Activated CD8-positive, alpha-beta memory T cell treated with anti-CD3 and anti-CD28 coated beads, Interleukin-2, amount 10 ng/mL, durations not matched to agents 7 days and 5 days (primary cell): ENCODE measurements around the gene OR2T11. TPM values are rescaled to one million over a fixed set of nuclear protein-coding genes. Genes with fewer than 3 reads are reported as not detected.

ENCODE experiments used
- ATAC-seq: fragments of 150-1000 bp; cut with Tn5 transposase; one replicate; pipeline ENCODE4 v1.10.0; 2021; ENCODE audit warnings: moderate library complexity
- CTCF ChIA-PET: fragments of 350-600 bp; sonication (Branson Sonifier 250); formaldehyde crosslinking; loops from one replicate; lab custom pipeline; 2021; ENCODE audit warnings: antibody characterized with exemption; lab: Charles Lee
- DNase-seq: peaks from one replicate; pipeline ENCODE4 v3.0.0-alpha.2; 2020
- H3K27ac Mint-ChIP-seq: one replicate; pipeline ENCODE4 v1.8.0; 2021; ENCODE audit warnings: mild to moderate bottlenecking, mixed read lengths
- H3K27me3 Mint-ChIP-seq: one replicate; pipeline ENCODE4 v1.8.0; 2021; ENCODE audit warnings: mixed read lengths
- H3K36me3 Mint-ChIP-seq: one replicate; pipeline ENCODE4 v1.8.0; 2021; ENCODE audit warnings: mild to moderate bottlenecking, mixed read lengths
- H3K4me1 Mint-ChIP-seq: one replicate; pipeline ENCODE4 v1.8.0; 2021; ENCODE audit warnings: mixed read lengths
- H3K4me3 Mint-ChIP-seq: one replicate; pipeline ENCODE4 v1.8.0; 2021; ENCODE audit warnings: mild to moderate bottlenecking, moderate library complexity, mixed read lengths
- H3K9me3 Mint-ChIP-seq: one replicate; pipeline ENCODE4 v1.8.0; 2022; ENCODE audit warnings: low read depth, mixed read lengths
- total RNA-seq, 2 experiments: library from RNA; stranded (reverse); gene quantifications; one replicate each; pipeline ENCODE4 v1.2.3, GENCODE V29; 2021

The OR2T11 gene
- total RNA-seq, 2 experiments from 2014 or later: not detected

DNA sequence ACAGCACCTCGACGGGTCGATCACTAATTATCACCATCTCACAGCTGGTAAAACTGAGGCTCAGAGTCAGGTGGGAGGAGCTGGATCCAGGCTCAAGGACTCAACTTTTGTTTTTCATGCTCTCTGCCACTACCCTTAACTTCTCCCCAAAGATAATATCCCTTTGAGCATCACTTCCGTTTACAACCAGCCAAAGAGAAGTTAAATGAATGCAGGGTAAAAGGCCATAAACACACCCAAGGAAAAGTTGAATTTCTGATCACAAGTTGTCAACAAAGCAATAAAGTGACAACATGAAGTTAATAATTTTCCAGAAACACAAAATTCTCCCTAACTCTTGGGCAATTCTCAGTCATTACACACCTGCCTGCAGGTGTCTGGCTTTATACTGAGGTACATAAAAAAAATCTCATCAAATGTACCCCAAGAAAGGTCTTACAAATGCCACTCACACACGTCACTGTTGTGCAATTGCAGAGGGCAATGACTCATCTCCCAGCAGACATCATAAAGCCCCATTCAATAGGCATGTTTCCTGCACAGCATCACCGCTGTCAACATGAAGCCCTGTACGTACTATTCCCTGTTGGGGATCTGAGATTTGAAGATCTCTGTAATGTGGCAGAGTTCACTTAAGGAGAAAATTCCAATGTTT, 3.4 kb downstream of the OR2T11 start:
- Mint-ChIP-seq H3K9me3 (no peaks in the 10 kb centered on the region), H3K4me3 (no peak overlapping the region), H3K27me3 (no peaks in the 10 kb centered on the region), H3K27ac (no peak overlapping the region), H3K36me3 (no peaks in the 10 kb centered on the region), H3K4me1 (no peaks in the 10 kb centered on the region)
- CTCF ChIA-PET: no interaction called here
- ATAC-seq: no peak
- DNase-seq: no peak

DNA sequence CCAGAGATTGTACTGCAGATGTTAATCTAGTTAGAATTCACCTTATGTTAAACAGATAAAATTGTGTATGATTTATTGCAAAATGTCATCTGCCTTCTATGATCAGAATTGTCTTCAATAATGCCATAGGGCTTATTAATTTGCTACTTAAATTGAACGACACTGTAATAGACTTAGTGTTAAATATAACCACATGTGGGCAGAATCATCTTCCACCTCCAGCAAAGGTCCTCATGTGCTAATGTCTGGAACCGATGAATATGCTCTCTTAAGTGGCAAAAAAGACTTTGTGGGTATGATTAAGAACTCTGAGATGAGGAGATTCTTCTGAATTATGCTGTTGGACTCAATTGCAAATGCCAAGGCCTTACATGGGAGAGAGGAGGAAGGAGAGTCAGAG, 4.3 kb downstream of the OR2T11 start:
- Mint-ChIP-seq H3K9me3 (no peaks in the 10 kb centered on the region), H3K4me3 (no peak overlapping the region), H3K27me3 (no peaks in the 10 kb centered on the region), H3K36me3 (no peaks in the 10 kb centered on the region), H3K4me1 (no peaks in the 10 kb centered on the region), H3K27ac (no peak overlapping the region)
- CTCF ChIA-PET: no interaction called here
- DNase-seq: no peak
- no peak for ATAC-seq

DNA sequence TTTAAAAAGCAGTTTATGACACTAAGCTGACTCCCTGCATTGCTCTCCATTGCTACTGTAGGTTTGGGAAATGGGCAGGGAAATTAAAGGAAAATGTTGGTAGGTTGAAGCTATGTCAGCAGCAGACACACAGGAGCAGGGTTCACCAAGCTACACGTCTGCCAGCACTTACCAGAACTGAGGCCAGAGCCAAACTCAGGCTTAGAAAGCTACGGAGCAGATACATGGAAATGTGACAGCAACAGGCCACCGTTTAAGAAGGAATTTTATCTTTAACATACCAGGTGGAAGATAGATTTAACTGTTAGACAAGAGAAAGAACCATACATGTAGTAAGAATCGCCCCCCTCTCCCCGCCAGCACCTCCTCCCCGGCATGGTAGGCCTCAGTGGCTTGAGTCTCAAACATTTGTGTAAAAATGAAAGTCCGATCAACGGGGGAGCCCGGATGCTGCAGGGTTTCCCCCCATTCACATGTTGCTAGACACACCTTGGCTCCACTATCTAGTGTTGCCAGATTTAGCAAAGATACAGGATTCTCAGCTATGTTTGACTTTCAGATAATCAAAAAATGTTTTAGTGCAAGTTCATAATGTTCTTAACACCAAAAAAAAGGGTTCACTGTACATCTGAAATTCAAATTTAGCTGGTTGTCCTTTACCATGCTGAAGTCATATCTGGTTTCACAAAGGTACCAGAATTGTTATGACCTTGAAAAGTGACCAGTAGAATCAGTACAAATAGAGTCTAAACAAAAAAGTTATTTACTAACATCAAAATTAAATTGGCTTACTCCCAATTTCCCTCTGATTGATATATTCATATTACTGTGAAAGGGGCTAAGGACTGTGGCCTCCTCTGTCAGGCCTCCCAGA, 6.7 kb downstream of the OR2T11 start:
- H3K27me3 Mint-ChIP-seq: no peaks in the 10 kb centered on the region
- H3K27ac Mint-ChIP-seq: no peak overlapping the region
- DNase-seq (no peak), ATAC-seq (no peak)
- H3K4me1 Mint-ChIP-seq: no peaks in the 10 kb centered on the region
- H3K4me3 Mint-ChIP-seq: no peak overlapping the region
- no peaks in the 10 kb centered on the region for H3K36me3 Mint-ChIP-seq
- no peaks in the 10 kb centered on the region for H3K9me3 Mint-ChIP-seq
- CTCF ChIA-PET: no interaction called here

DNA sequence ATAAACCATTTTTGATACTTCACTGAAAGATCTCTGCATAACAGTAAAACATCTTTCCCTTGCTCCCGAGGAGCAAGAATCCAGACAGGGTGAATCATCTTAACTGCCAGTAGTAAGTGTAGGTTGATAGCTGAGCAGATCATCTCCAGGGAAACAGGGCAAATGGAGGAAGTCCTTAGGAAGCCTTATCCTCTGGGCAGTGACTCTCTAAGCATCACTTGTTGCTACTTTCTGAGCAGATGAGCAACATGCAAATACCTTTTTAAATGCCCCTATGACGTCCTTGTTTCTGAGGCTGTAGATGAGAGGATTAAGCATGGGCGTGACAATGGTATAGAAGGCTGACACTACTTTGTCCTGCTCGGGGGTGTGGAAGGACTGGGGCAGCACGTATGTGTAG, 8.9 kb downstream of the OR2T11 start:
- no peaks in the 10 kb centered on the region for H3K9me3 Mint-ChIP-seq
- H3K4me3 Mint-ChIP-seq: no peak overlapping the region
- no peak for DNase-seq
- H3K27ac Mint-ChIP-seq: no peak overlapping the region
- no peaks in the 10 kb centered on the region for H3K27me3 Mint-ChIP-seq
- H3K36me3 Mint-ChIP-seq: no peaks in the 10 kb centered on the region
- ATAC-seq: no peak
- CTCF ChIA-PET: no interaction called here
- H3K4me1 Mint-ChIP-seq: no peaks in the 10 kb centered on the region

DNA sequence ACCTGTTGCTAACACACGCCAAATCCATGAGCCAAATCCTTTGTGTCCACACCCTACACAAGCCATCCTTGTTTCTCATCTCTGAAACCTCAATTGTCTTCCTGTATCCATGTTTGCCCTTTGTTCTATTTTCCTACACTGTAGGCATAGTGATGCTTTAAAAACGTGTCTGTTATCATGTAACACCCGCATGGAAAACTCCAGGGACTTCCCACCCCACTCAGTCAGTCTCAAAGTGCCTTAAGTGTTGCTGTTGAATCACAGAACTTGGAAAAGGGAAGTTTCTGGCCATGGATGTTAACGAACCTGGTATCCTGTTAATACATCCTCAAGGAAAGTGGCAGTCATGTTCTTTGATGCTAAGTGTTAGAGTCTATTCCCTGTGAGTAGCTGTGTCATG, 9.7 kb downstream of the OR2T11 start:
- no peak for ATAC-seq
- CTCF ChIA-PET: no interaction called here
- Mint-ChIP-seq H3K27ac (no peak overlapping the region), H3K4me3 (no peak overlapping the region), H3K4me1 (no peaks in the 10 kb centered on the region), H3K9me3 (no peaks in the 10 kb centered on the region), H3K36me3 (no peaks in the 10 kb centered on the region), H3K27me3 (no peaks in the 10 kb centered on the region)
- no peak for DNase-seq

DNA sequence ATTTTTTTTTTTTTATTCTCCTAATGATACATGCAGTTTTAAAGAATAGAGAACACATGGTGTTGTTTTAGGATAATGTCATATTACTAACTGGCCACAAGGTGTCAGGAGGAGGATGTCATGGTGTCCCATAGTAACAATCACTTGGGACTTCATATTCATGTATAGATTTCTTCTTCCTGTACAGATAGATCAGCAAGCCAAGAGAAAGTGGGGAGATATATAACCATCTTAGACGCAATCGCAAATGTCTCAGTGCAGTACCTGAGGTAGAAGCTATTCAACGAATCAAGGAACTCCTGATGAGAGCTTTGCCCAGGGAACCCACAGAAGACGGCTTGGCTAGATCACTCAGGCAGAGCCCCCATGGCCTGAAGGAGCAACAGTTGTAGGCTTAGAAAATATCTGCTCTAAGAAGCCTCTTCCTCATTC, 12.3 kb downstream of the OR2T11 start:
- no peak overlapping the region for H3K4me3 Mint-ChIP-seq
- CTCF ChIA-PET: interaction anchor here (1.2 to 2.2 kb wide), 2 partner anchors 13 to 185 kb away, joined by 3 to 6 read pairs; no protein-coding TSS in a partner anchor
- no peak for ATAC-seq
- H3K9me3 Mint-ChIP-seq: no peaks in the 10 kb centered on the region
- no peak overlapping the region for H3K27ac Mint-ChIP-seq
- DNase-seq: no peak
- no peaks in the 10 kb centered on the region for H3K4me1 Mint-ChIP-seq
- H3K36me3 Mint-ChIP-seq: no peaks in the 10 kb centered on the region
- H3K27me3 Mint-ChIP-seq: no peaks in the 10 kb centered on the region

DNA sequence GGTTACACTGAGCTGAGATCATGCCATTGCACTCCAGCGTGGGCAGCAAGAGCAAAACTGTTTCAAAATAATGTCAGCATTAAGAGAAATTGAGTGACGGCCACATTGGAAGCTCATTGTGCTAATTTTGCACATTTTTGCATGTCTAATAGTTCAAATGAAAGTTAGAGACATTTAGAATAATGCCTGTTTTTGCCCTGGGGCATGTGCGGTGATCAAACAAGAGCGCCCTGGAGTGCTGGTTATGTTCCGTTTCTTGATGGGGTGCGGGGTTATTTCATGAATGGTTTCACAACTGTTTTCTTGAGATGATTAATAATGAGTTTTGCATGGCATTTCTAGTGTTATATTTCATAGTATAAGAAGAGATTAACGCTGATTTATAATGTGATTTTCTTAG, 13.1 kb downstream of the OR2T11 start:
- no peaks in the 10 kb centered on the region for H3K36me3 Mint-ChIP-seq
- H3K27ac Mint-ChIP-seq: no peak overlapping the region
- no peaks in the 10 kb centered on the region for H3K4me1 Mint-ChIP-seq
- H3K27me3 Mint-ChIP-seq: no peaks in the 10 kb centered on the region
- H3K9me3 Mint-ChIP-seq: no peaks in the 10 kb centered on the region
- no peak overlapping the region for H3K4me3 Mint-ChIP-seq
- ATAC-seq: no peak
- CTCF ChIA-PET: interaction anchor here (1.2 to 2.2 kb wide), 2 partner anchors 12 to 186 kb away, joined by 3 to 6 read pairs; no protein-coding TSS in a partner anchor
- no peak for DNase-seq

DNA sequence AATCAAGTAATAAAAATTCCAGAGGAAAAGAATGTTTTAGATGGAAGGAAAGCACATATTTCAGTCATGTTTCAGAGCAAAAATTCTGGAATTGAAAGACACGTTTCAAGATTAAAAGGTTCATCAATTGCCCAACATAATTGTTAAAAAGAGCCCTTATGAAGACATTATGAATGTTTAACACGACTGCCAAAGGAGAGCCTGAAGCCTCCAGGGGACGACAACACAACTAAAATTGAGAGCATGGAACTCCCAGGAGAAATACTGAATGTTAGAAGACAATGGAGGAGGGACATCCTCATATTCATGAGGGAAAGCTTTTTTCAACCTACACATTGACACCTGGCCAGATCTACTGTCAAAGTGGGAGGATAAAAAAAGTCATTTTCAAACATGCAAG, 16.0 kb downstream of the OR2T11 start:
- Mint-ChIP-seq H3K27ac (no peak overlapping the region), H3K36me3 (no peaks in the 10 kb centered on the region), H3K9me3 (no peaks in the 10 kb centered on the region), H3K4me3 (no peak overlapping the region), H3K4me1 (no peaks in the 10 kb centered on the region), H3K27me3 (no peaks in the 10 kb centered on the region)
- DNase-seq (peak; percentile 43), ATAC-seq (no peak)
- CTCF ChIA-PET: no interaction called here

DNA sequence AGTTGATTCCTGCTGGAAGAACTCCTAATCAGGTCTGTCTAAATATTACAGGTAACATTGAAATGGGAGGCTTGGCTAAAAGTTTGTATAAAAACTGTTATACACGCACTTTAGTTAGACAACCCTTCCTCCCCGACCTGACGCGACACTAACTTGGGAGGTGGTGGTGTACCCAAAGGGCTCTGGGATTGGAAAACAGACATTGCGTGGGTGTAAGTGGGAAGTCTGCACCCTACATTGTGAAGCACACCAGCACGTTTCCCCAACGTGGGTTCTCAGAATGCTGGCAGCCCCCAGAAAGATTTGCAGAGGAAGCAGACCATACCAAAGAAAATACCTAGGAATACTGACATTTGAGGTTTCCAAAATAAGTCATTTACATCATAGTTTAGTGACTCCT, 16.8 kb downstream of the OR2T11 start:
- DNase-seq: no peak
- H3K27me3 Mint-ChIP-seq: no peaks in the 10 kb centered on the region
- CTCF ChIA-PET: no interaction called here
- no peaks in the 10 kb centered on the region for H3K36me3 Mint-ChIP-seq
- no peak for ATAC-seq
- no peak overlapping the region for H3K4me3 Mint-ChIP-seq
- H3K9me3 Mint-ChIP-seq: no peaks in the 10 kb centered on the region
- no peaks in the 10 kb centered on the region for H3K4me1 Mint-ChIP-seq
- H3K27ac Mint-ChIP-seq: no peak overlapping the region

DNA sequence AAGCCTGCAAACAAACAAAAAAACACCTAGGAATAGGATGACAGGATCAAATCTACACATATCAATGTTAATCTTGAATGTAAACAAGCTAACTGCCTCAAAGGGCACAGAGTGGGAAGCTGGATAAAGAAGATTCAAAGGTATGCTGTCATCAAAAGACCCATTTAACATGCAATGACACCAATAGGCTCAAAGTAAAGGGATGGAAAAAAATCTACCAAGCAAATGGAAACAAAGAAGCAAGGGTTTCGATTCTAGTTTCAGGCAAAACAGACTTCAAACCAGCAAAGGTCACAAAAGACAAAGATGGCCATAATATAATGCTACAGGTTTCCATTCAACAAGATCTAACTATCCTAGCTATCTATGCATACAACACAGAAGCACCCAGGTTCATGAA, 21.1 kb downstream of the OR2T11 start:
- ATAC-seq: no peak
- H3K27ac Mint-ChIP-seq: no peak overlapping the region

DNA sequence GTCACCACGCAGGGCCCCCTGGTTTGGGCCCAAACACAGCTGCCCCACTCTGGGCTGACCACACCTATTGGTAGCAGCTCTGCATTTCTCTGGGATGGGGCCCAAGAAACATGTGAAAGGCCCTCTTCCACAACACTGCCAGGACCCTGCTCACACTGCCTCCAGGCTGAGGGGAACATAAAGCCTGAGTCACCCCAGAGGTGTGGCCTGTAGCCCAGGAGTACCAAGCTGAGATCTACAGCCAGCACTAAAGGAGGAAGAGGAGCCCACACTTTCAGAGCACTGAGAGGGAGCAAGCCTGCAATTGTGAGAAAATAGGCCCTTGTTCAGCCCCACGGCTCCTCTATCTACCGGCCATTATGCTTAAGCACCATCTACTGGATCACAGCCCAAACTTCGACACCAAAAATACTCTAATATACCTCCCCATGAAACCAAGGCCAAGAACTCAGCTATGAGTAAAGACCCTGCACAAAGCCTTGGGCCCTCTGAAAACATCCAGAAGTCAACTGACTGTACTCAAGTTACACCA, 22.9 kb downstream of the OR2T11 start:
- DNase-seq (no peak), ATAC-seq (no peak)
- H3K36me3 Mint-ChIP-seq: no peaks in the 10 kb centered on the region
- CTCF ChIA-PET: no interaction called here
- H3K27ac Mint-ChIP-seq: no peak overlapping the region
- no peak overlapping the region for H3K4me3 Mint-ChIP-seq
- no peaks in the 10 kb centered on the region for H3K9me3 Mint-ChIP-seq
- H3K27me3 Mint-ChIP-seq: peaks cover 3% of the 10 kb centered on the region
- no peaks in the 10 kb centered on the region for H3K4me1 Mint-ChIP-seq

More for the DNA sequence above, 21.1 kb downstream of the OR2T11 start:
- Mint-ChIP-seq H3K4me1 (no peaks in the 10 kb centered on the region), H3K36me3 (no peaks in the 10 kb centered on the region), H3K27me3 (no peaks in the 10 kb centered on the region), H3K9me3 (no peaks in the 10 kb centered on the region), H3K4me3 (no peak overlapping the region)
- no peak for DNase-seq
- CTCF ChIA-PET: no interaction called here

DNA sequence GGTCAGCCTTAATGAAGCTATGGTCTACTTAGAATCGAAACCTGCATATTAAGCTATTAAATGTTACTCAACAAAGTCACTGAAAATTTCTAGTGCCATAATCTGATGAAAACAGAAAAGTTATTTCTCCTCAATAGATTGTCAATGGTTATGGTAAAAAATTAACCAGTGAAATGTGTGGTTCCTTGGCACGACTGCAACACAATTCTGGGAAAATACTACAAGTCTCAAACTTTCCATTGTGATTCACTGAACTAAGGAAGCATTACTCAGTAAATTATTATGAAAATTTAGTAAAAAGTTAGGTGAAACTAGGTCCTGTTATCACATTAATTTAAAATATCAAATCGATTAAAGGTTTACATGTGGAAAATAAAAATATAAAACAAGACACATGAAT, 24.6 kb downstream of the OR2T11 start:
- H3K4me3 Mint-ChIP-seq: no peak overlapping the region
- no peak for ATAC-seq
- CTCF ChIA-PET: interaction anchor here (0.7 kb wide), 1 partner anchor 12 kb away, joined by 3 read pairs; no protein-coding TSS in a partner anchor
- H3K27me3 Mint-ChIP-seq: peaks cover 3% of the 10 kb centered on the region
- H3K9me3 Mint-ChIP-seq: no peaks in the 10 kb centered on the region
- no peak for DNase-seq
- no peaks in the 10 kb centered on the region for H3K4me1 Mint-ChIP-seq
- no peak overlapping the region for H3K27ac Mint-ChIP-seq
- no peaks in the 10 kb centered on the region for H3K36me3 Mint-ChIP-seq

DNA sequence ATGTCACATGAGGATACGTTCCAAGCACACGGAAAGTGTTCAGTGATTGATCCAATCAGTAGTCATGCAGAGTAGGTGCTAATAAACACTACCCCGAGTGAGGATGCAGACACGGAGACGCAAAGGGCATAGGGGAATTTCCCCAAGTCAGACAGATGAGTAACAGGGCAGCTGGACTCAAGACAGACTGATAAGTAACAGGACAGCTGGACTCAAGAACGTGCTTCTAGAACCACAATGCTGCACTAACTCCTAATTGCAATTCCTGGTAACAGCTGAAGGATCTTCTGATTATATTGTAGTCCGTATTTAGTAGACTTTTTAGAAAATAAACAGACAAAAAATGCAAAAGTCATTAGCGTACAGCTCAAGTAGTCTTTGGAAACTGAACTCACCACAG, 35.5 kb downstream of the OR2T11 start:
- no peak overlapping the region for H3K4me3 Mint-ChIP-seq
- H3K27ac Mint-ChIP-seq: no peak overlapping the region
- H3K27me3 Mint-ChIP-seq: no peaks in the 10 kb centered on the region
- H3K4me1 Mint-ChIP-seq: no peaks in the 10 kb centered on the region
- H3K9me3 Mint-ChIP-seq: no peaks in the 10 kb centered on the region
- H3K36me3 Mint-ChIP-seq: no peaks in the 10 kb centered on the region
- no peak for ATAC-seq
- DNase-seq: no peak
- CTCF ChIA-PET: no interaction called here

DNA sequence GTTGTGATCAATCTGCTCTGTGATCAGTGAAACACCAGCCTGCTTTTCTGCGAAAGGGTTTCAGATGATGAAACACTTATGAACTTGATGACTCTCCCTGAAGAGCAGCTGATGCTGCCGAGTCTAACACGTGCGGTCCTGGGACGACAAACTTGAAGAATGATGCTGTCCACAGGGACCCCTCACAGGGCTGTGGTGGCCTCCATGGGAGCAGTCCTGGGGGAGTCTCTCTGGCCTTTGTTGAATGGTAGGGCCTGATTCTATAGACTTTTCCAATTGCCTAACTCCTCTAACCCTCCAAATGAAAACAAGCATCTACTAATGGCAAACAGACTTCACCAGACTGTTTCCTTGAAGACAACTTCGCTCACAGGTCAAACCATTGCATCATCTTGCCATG, 37.3 kb downstream of the OR2T11 start, which contains the start of gene OR2T10:
OR2T10 (minus strand) TSS at position 112 of the 400 bp plus-strand sequence. CDS start 3,932 bp downstream, outside the sequence.
- no peaks in the 10 kb centered on the region for H3K4me1 Mint-ChIP-seq
- DNase-seq (no peak), ATAC-seq (no peak)
- no peaks in the 10 kb centered on the region for H3K27me3 Mint-ChIP-seq
- H3K9me3 Mint-ChIP-seq: no peaks in the 10 kb centered on the region
- H3K27ac Mint-ChIP-seq: no peak within 1 kb of the TSS
- CTCF ChIA-PET: no interaction called here
- H3K36me3 Mint-ChIP-seq: no peaks in the 10 kb centered on the region
- H3K4me3 Mint-ChIP-seq: no peak within 1 kb of the TSS
